CD4-positive, alpha-beta memory T cell (primary cell): ENCODE measurements around the gene NEU1. TPM values are rescaled to one million over a fixed set of nuclear protein-coding genes. Genes with fewer than 3 reads are reported as not detected.
"Not testable (repeated sequence)": the region's sequence is repeated elsewhere in the genome, so short reads cannot be mapped to it uniquely, and the experiment has no call there.

Experiments
- CTCF ChIA-PET: fragments of 350-600 bp; sonication (Branson Sonifier 250); formaldehyde crosslinking; loops from one replicate; lab custom pipeline; 2021; ENCODE audit warnings: inconsistent platforms; ENCODE audit not compliant: partially characterized antibody; lab: Charles Lee
- POLR2A ChIA-PET: fragments of 350-600 bp; sonication (Branson Sonifier 250); formaldehyde crosslinking; loops from one replicate; lab custom pipeline; 2021; ENCODE audit not compliant: partially characterized antibody; lab: Charles Lee
- DNase-seq, 5 donors: peaks; one replicate each; pipeline versions ENCODE4 v3.0.0 to v3.0.0-alpha.2; 2020 to 2022; ENCODE audit warnings: mixed read lengths in 1 of 5
- H3K27ac ChIP-seq: one replicate; pipeline ENCODE4 v1.7.0; 2013; ENCODE audit warnings: low read depth, low read length
- H3K27me3 ChIP-seq: 2 replicates; pipeline ENCODE4 v1.7.0; 2013; ENCODE audit warnings: mild to moderate bottlenecking, low read length, moderate library complexity; ENCODE audit not compliant: insufficient read depth
- H3K36me3 ChIP-seq: 2 replicates; pipeline ENCODE4 v1.7.0; 2013; ENCODE audit warnings: mild to moderate bottlenecking, low read length, moderate library complexity; ENCODE audit not compliant: insufficient read depth
- H3K4me1 ChIP-seq: 2 replicates; pipeline ENCODE4 v1.7.0; 2013; ENCODE audit warnings: mild to moderate bottlenecking, low read length, moderate library complexity; ENCODE audit not compliant: insufficient read depth
- H3K4me3 ChIP-seq, 2 donors: one replicate each; pipeline ENCODE4 v1.7.0; 2013; ENCODE audit warnings: low read length in 2 of 2, mild to moderate bottlenecking in 1 of 2
- H3K9me3 ChIP-seq, 2 donors: one replicate each; pipeline ENCODE4 v1.7.0; 2013; ENCODE audit warnings: low read length in 2 of 2, control low read depth in 1 of 2; ENCODE audit not compliant: control insufficient read depth in 1 of 2
- H3K27ac Mint-ChIP-seq, 7 donors: one replicate each; pipeline ENCODE4 v1.8.0; 2020 to 2021; ENCODE audit warnings: mixed read lengths in 7 of 7, mild to moderate bottlenecking in 6 of 7, inconsistent platforms in 3 of 7, moderate library complexity in 3 of 7
- H3K27me3 Mint-ChIP-seq, 2 donors: one replicate each; pipeline ENCODE4 v1.8.0; 2020 to 2021; ENCODE audit warnings: mixed read lengths in 2 of 2
- H3K36me3 Mint-ChIP-seq, 2 donors: one replicate each; pipeline ENCODE4 v1.8.0; 2020 to 2021; ENCODE audit warnings: mixed read lengths in 2 of 2, inconsistent platforms in 1 of 2, mild to moderate bottlenecking in 1 of 2
- H3K4me1 Mint-ChIP-seq, 4 donors: one replicate each; pipeline ENCODE4 v1.8.0; 2020 to 2021; ENCODE audit warnings: mixed read lengths in 4 of 4, mild to moderate bottlenecking in 1 of 4
- H3K4me3 Mint-ChIP-seq, 8 donors: one replicate each; pipeline ENCODE4 v1.8.0; 2020 to 2021; ENCODE audit warnings: mixed read lengths in 8 of 8, mild to moderate bottlenecking in 7 of 8, moderate library complexity in 6 of 8, inconsistent platforms in 3 of 8
- H3K9me3 Mint-ChIP-seq, 8 donors: one replicate each; pipeline ENCODE4 v1.8.0; 2020 to 2021; ENCODE audit warnings: mixed read lengths in 8 of 8, mild to moderate bottlenecking in 5 of 8, inconsistent platforms in 3 of 8, moderate library complexity in 1 of 8
- intact Hi-C: fragments of 100-400 bp; cut with micrococcal nuclease; formaldehyde crosslinking; loops from one replicate; pipeline ENCODE4 v1.15.1; 2023
- polyA plus RNA-seq, 2 donors: library from polyadenylated mRNA; unstranded; fragments of 300-500 nt; fragmentation: Illumina TruSeq; gene quantifications; one replicate each; pipeline ENCODE4 v1.2.3, GENCODE V29; 2021
- total RNA-seq, 2 experiments: library from RNA; stranded (reverse); gene quantifications; one replicate each; pipeline ENCODE4 v1.2.3, GENCODE V29; 2021

The NEU1 gene
- total RNA-seq (10 to 100 TPM; 19.6 to 21.1 TPM), polyA plus RNA-seq (10 to 100 TPM; 22.5 to 23.4 TPM)

GRCh38 chr6:31862344-31863235 lies at the start of gene NEU1:
NEU1 (minus strand) TSS chr6:31862821; CDS start chr6:31862776, 45 bp downstream.
- Histone ChIP-seq H3K9me3 (no peaks in the 10 kb centered on the region), H3K4me1 (peaks cover 16% of the 10 kb centered on the region), H3K27ac (peak within 1 kb of the TSS; percentile 90), H3K4me3 (peak within 1 kb of the TSS; percentile 88 to 95), H3K36me3 (peaks cover 6% of the 10 kb centered on the region), H3K27me3 (no peaks in the 10 kb centered on the region)
- Mint-ChIP-seq H3K4me1 (peaks cover 14 to 33% (median 23%) of the 10 kb centered on the region in 4 donors), H3K27me3 (peaks cover 0 to 2% of the 10 kb centered on the region in 2 donors), H3K9me3 (peaks cover 0 to 2% (median 0%) of the 10 kb centered on the region in 8 donors), H3K27ac (peak within 1 kb of the TSS; percentile 94 to 98 (median 97)), H3K4me3 (peak within 1 kb of the TSS; percentile 87 to 96 (median 94)), H3K36me3 (peaks cover 8 to 34% of the 10 kb centered on the region in 2 donors)
- POLR2A ChIA-PET: interaction anchor here (0.7 to 3.4 kb wide), 35 partner anchors 18 to 1109 kb away, joined by 3 to 43 read pairs (median 6); partner anchors contain the start of genes ABHD16A, BAG6, C6orf47 and CSNK2B
- intact Hi-C loops: loop anchor here (1.0 to 5.0 kb wide), 8 partner anchors 28 to 242 kb away; partner anchors contain the start of genes ABHD16A, BAG6, DDAH2 and EHMT2
- CTCF ChIA-PET: interaction anchor here (0.8 to 2.7 kb wide), 11 partner anchors 27 to 311 kb away, joined by 3 to 23 read pairs (median 4); partner anchors contain the start of genes ABHD16A, EHMT2 and LY6G5C
- peak; percentile 97 to 100 (median 100) for DNase-seq

- H3K27ac ChIP-seq: no peak overlapping the region
- CTCF ChIA-PET: no interaction called here
- intact Hi-C loops: no loop called here
- no peaks in the 10 kb centered on the region for H3K4me1 ChIP-seq
- DNase-seq: no peak
- Mint-ChIP-seq H3K36me3 (no peaks in the 10 kb centered on the region), H3K9me3 (peaks cover 0 to 2% (median 0%) of the 10 kb centered on the region in 8 donors), H3K27ac (no peak overlapping the region), H3K4me3 (no peak overlapping the region), H3K27me3 (peaks cover 6 to 14% of the 10 kb centered on the region in 2 donors), H3K4me1 (peaks cover 0 to 1% (median 0%) of the 10 kb centered on the region in 4 donors)
- no peaks in the 10 kb centered on the region for H3K36me3 ChIP-seq
- H3K27me3 ChIP-seq: no peaks in the 10 kb centered on the region
- H3K4me3 ChIP-seq: no peak overlapping the region
- H3K9me3 ChIP-seq: no peaks in the 10 kb centered on the region
- POLR2A ChIA-PET: no interaction called here
These were observed 49.4 kb upstream of the NEU1 start for GRCh38 chr6:31911826-31912585.

GRCh38 chr6:31909298-31909697 lies 46.7 kb upstream of the NEU1 start:
- H3K9me3 ChIP-seq, H3K27ac ChIP-seq, intact Hi-C loops, H3K4me1 Mint-ChIP-seq, H3K36me3 Mint-ChIP-seq, H3K4me3 Mint-ChIP-seq, H3K9me3 Mint-ChIP-seq, H3K36me3 ChIP-seq, H3K4me1 ChIP-seq, H3K27me3 ChIP-seq, H3K27ac Mint-ChIP-seq, H3K4me3 ChIP-seq, POLR2A ChIA-PET, CTCF ChIA-PET, DNase-seq: not testable (repeated sequence)
- H3K27me3 Mint-ChIP-seq: peaks cover 0 to 11% of the 10 kb centered on the region in 2 donors

GRCh38 chr6:31908791-31909190 lies 46.2 kb upstream of the NEU1 start:
- H3K27ac ChIP-seq: no peak overlapping the region
- no peaks in the 10 kb centered on the region for H3K9me3 ChIP-seq
- no peaks in the 10 kb centered on the region for H3K36me3 ChIP-seq
- intact Hi-C loops: no loop called here
- no peaks in the 10 kb centered on the region for H3K4me1 Mint-ChIP-seq
- no peaks in the 10 kb centered on the region for H3K36me3 Mint-ChIP-seq
- ChIA-PET POLR2A (interaction anchor here (1.0 kb wide), 1 partner anchor 10 kb away, joined by 3 read pairs; no protein-coding TSS in a partner anchor), CTCF (no interaction called here)
- no peak overlapping the region for H3K27ac Mint-ChIP-seq
- no peaks in the 10 kb centered on the region for H3K4me1 ChIP-seq
- peaks cover 0 to 11% of the 10 kb centered on the region in 2 donors for H3K27me3 Mint-ChIP-seq
- peaks cover 0 to 2% (median 0%) of the 10 kb centered on the region in 8 donors for H3K9me3 Mint-ChIP-seq
- H3K4me3 ChIP-seq: no peak overlapping the region
- no peak overlapping the region for H3K4me3 Mint-ChIP-seq
- H3K27me3 ChIP-seq: no peaks in the 10 kb centered on the region
- no peak for DNase-seq

GRCh38 chr6:31908255-31908654 lies 45.6 kb upstream of the NEU1 start:
- CTCF ChIA-PET: not testable (repeated sequence)

GRCh38 chr6:31907158-31907813 lies 44.7 kb upstream of the NEU1 start:
- Mint-ChIP-seq H3K27ac (no peak overlapping the region), H3K36me3 (no peaks in the 10 kb centered on the region), H3K9me3 (peaks cover 0 to under 1% (median 0%) of the 10 kb centered on the region in 8 donors), H3K4me1 (peaks cover 7 to 10% (median 8%) of the 10 kb centered on the region in 4 donors), H3K4me3 (no peak overlapping the region), H3K27me3 (peaks cover 0 to 10% of the 10 kb centered on the region in 2 donors)
- H3K36me3 ChIP-seq: no peaks in the 10 kb centered on the region
- CTCF ChIA-PET: interaction anchor here (0.7 kb wide), 1 partner anchor 1444 kb away, joined by 4 read pairs; no protein-coding TSS in a partner anchor
- no peak overlapping the region for H3K27ac ChIP-seq
- DNase-seq: no peak
- POLR2A ChIA-PET: interaction anchor here (0.7 kb wide), 1 partner anchor 12 kb away, joined by 3 read pairs; no protein-coding TSS in a partner anchor
- no peak overlapping the region for H3K4me3 ChIP-seq
- peaks cover 7% of the 10 kb centered on the region for H3K4me1 ChIP-seq
- H3K27me3 ChIP-seq: no peaks in the 10 kb centered on the region
- intact Hi-C loops: no loop called here
- no peaks in the 10 kb centered on the region for H3K9me3 ChIP-seq

More at GRCh38 chr6:31908255-31908654, 45.6 kb upstream of the NEU1 start:
- H3K27me3 ChIP-seq, H3K27ac Mint-ChIP-seq, H3K36me3 Mint-ChIP-seq, H3K9me3 ChIP-seq, H3K27ac ChIP-seq, H3K4me3 Mint-ChIP-seq, H3K36me3 ChIP-seq, H3K4me1 Mint-ChIP-seq, H3K4me3 ChIP-seq, H3K9me3 Mint-ChIP-seq, H3K4me1 ChIP-seq, intact Hi-C loops, DNase-seq: not testable (repeated sequence)
- H3K27me3 Mint-ChIP-seq: peaks cover 0 to 11% of the 10 kb centered on the region in 2 donors
- POLR2A ChIA-PET: interaction anchor here (1.0 kb wide), 1 partner anchor 10 kb away, joined by 3 read pairs; no protein-coding TSS in a partner anchor
